OCI-LY3 (cell line): ENCODE data around the gene EEA1.

Source experiments
- EZH2phosphoT487 ChIP-seq: fragments of 200-600 bp; shearing (Covaris generic); IDR thresholded peaks from 2 replicates; pipeline ENCODE4 v1.6.1; 2018; ENCODE audit warnings: antibody characterized with exemption, mixed run types, low read depth
- TF ChIP-seq, protein P1 (sequence below): fragments of 200-600, 300-600 bp; sonication (generic); IDR thresholded peaks from 2 replicates; pipeline ENCODE4 v1.5.1; 2014; ENCODE audit warnings: antibody characterized with exemption, low read length, low read depth

DNA sequence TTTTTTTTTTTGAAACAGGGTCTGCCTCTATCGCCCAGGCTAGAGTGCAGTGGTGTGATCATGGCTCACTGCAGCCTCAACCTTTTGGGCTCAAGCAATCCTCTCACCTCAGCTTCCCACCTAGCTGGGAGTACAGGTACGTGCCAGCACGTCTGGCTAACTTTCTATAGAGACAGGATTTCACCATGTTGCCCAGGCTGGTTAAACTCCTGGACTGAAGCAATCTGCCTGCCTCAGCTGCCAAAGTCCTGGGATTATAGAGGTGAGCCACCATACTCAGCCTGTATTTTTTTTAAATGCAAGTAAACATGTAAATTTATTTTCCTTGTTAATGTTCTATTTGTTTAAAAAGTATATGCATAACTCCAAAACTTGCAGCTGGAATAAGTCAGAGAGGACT is 80.4 kb downstream of the EEA1 start:
- TF ChIP-seq, protein P1, sequence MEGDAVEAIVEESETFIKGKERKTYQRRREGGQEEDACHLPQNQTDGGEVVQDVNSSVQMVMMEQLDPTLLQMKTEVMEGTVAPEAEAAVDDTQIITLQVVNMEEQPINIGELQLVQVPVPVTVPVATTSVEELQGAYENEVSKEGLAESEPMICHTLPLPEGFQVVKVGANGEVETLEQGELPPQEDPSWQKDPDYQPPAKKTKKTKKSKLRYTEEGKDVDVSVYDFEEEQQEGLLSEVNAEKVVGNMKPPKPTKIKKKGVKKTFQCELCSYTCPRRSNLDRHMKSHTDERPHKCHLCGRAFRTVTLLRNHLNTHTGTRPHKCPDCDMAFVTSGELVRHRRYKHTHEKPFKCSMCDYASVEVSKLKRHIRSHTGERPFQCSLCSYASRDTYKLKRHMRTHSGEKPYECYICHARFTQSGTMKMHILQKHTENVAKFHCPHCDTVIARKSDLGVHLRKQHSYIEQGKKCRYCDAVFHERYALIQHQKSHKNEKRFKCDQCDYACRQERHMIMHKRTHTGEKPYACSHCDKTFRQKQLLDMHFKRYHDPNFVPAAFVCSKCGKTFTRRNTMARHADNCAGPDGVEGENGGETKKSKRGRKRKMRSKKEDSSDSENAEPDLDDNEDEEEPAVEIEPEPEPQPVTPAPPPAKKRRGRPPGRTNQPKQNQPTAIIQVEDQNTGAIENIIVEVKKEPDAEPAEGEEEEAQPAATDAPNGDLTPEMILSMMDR: no peak
- no peak for TF ChIP-seq EZH2phosphoT487
